GM21786 (cell line): ENCODE measurements around the gene NUCB1.
"Not testable (repeated sequence)": the region's sequence is repeated elsewhere in the genome, so short reads cannot be mapped to it uniquely, and the experiment has no call there.

ENCODE experiments used
- ATAC-seq: cut with Tn5 transposase; IDR thresholded peaks from one replicate; pipeline ENCODE4 v1.9.1; 2021; ENCODE audit not compliant: unreplicated experiment

The NUCB1 gene

DNA sequence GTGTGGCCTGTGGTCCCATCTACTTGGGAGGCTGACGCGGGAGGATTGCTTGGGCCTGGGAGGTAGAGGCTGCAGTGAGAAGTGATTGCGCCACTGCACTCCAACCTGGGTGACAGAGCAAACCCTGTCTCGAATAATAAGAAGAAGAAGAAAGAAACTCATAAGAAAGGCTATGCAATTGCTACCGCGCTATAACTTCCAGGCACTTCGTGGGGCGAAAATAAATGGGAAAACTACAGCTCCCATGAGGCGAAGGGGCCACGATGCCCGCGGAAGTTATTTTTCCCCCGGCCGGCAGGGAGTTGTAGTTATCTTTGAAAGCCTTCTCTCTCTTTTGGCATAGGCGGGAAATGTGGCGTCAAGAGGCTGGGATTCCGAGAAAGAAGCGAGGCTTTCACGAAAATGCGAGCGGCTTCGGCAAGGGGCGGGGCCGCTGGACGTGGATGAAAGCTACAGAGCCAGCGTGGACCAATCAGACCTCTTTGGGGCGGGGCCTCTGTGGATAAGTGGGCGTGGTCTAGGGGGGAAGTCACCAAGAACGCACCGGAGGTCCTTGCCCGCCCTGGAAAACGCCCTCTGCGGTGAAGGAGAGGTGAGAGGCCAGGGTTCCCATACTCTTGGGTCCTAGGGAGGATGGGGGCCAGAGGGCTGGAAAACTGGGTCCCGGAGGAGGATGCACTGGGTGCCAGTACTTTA, at the start of gene NUCB1:
TSS of gene NUCB1 (plus strand) at position 532 of the 696 bp plus-strand sequence. CDS start 485 bp downstream, outside the sequence.
- peak; percentile 82 for ATAC-seq

DNA sequence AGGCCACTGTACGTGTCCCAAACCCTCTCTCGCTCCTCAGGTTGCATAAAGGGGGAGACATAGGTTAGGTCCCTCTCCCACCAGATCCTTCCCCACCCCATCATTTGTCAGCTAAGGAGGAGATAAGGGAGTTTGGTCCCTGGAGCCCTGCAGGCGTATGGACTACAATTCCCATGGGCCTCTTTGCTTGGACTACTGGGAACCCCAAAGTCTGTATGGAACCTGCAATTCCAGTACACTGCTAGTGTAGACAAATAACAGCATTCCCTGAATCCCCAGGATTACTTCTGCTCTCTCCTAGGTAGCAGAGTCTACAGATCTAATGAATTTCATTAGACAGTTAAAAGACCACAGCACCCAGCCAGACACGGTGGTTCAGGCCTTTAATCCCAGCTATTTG, 47.8 kb upstream of the NUCB1 start:
- ATAC-seq: no peak

- no peak for ATAC-seq
Measured at GRCh38 chr19:48853483-48853882, 46.6 kb upstream of the NUCB1 start.

DNA sequence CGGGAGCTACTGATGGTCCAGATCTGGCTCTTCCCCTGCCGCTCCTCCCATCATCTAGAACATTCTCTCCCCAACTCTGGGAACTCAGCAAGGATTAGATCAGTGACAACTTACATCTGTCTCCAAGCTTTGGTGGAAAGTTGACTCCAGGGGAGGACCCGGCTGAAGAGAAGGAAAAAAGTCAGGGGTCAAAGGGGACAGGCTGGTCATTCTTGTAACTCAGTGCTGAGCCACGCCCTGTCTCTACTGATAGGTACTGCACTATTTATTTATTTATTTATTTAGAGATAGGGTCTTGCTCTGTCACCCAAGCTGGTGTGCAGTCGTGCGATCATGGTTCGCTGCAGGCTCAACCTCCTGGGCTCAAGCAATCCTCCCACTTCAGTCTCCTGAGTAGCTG, 46.0 kb upstream of the NUCB1 start:
- no peak for ATAC-seq

GRCh38 chr19:48856921-48857320, 43.2 kb upstream of the NUCB1 start:
- ATAC-seq: no peak

GRCh38 chr19:48858984-48859710, 41.0 kb upstream of the NUCB1 start:
- no peak for ATAC-seq

DNA sequence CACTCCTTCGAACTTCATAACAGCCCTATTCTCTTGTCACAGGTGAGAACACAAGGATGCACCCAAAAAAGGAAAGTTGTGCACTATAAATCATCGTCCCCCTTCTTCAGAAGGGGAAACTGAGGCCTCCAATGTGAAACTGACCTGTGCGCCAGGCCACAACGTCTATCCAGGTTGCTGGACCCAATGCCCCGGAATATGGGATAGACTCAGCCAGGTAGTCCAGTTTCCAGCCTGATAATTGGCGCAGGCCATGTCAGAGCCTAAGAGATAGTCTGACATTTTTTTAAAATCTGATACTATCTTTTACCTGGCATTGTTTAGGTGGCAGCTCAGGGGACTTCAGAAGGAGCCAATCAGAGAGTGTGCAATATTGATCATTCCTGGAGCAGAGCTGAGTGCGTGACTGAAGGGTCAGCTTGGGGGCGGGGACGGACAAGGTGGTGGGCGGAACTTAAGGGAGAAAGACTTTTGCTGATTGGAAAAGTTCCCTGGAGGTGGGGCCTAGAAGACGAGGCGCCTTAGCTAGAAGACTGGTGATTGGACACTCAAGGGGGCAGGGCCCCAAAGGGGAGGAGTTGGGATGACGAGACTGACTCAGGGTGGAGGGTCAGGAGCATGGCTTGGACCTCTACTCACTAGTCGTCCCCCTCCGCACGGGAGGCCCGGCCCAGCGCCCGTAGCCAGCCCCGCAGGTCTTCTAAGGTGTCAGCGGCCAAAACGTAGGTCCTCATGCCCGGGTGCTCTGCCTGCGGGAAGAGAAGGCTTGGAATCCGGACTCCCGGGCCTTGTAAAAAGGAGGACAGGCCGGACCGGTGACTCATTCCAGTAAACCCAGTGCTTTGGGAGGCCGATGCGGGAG, 40.2 kb upstream of the NUCB1 start:
- no peak for ATAC-seq

GRCh38 chr19:48861313-48861712, 38.8 kb upstream of the NUCB1 start:
- ATAC-seq: no peak

GRCh38 chr19:48862827-48863226, 37.3 kb upstream of the NUCB1 start:
- ATAC-seq: no peak

- ATAC-seq: no peak
Measured at GRCh38 chr19:48866692-48867091, 33.4 kb upstream of the NUCB1 start.

DNA sequence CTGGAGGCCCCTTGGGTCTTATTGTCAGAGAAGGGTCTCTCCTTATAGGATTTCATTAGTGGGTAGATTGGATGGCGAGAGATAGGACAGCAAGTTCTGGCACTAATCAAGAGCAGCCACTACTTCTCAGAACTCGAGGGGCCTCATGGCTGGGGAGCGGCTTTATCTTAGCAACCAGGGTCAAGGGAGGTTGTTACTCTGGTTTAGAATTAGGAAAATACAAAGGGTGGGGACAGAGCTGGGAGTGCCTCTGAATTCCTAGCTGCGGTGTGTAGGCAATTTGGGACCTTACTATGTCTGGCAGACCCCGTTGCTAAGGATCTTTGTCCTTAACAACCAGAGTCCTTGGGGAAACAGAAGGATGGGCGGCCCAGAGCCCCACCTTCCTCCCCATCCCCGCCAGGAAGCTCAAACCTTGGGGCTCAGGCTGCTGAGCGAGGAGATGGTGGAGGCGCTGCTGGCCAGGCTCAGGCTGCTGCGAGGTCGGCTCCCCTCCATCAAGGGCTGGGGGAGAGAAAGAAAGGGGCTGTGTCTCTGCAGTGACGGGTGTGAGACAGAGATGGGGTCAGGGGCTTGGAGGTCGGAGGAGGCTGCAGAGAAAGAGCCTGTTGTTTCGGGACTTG, 32.9 kb upstream of the NUCB1 start:
- ATAC-seq: no peak

GRCh38 chr19:48867746-48868113, 32.4 kb upstream of the NUCB1 start:
- no peak for ATAC-seq

DNA sequence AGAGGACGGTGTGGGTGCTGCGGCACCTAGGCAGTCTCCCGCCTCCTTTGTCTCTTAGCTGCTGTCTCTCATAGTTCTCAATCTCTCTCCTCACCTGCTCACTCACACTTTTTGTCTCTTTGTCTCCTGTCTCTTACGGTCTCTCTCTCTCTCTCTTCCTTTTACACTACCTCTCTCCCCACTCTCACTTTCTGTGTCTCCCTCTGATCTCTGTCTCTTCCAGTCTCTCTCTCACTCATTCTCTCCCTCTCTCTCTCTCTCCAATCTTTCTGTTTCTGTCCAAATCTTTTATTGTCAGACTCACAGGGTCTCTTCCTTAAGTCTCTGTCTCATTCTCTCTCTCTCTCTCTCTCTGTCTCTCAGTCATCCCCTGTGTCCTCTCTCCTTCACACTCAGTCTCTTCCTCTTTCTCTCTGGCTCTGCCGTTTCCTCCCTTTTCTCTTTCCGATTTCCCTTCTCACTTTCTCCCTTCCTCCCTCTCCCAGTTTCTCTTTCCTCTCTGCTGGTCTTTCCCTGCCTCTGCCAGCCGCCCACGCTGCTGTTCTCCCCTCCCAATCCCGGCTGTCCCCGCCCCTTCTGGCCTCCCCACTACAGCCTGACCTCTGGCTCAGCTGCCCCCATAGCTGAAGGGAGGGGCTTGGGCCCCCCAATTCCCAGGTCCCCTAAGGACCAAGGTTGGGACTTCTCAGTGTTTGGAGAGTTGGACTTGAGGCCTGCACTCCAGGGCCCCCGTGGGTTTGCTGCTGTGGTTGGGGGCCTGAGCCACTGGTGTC, 31.8 kb upstream of the NUCB1 start, which contains the start of gene PLEKHA4:
TSS of gene PLEKHA4 (minus strand) at position 504 of the 773 bp plus-strand sequence. CDS start 997 bp downstream, outside the sequence.
- no peak for ATAC-seq

DNA sequence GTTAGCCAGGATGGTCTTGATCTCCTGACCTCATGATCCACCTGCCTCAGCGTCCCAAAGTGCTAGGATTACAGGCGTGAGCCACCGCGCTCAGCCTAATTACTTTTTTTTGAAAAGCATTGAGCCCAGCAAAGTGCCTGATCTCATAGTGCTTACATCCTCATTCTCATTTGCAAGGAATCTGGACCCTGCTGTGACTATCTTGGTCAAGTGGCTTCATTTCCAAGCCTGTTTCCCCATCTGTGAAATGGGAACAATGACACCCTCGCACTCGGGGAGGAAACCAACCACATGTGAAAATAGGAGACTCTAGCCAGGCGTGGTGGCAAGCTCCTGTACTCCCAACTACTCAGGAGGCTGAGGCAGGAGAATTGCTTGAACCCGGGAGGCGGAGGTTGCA, 30.1 kb upstream of the NUCB1 start:
- no peak for ATAC-seq

GRCh38 chr19:48871471-48872181, 28.5 kb upstream of the NUCB1 start:
- ATAC-seq: not testable (repeated sequence)

DNA sequence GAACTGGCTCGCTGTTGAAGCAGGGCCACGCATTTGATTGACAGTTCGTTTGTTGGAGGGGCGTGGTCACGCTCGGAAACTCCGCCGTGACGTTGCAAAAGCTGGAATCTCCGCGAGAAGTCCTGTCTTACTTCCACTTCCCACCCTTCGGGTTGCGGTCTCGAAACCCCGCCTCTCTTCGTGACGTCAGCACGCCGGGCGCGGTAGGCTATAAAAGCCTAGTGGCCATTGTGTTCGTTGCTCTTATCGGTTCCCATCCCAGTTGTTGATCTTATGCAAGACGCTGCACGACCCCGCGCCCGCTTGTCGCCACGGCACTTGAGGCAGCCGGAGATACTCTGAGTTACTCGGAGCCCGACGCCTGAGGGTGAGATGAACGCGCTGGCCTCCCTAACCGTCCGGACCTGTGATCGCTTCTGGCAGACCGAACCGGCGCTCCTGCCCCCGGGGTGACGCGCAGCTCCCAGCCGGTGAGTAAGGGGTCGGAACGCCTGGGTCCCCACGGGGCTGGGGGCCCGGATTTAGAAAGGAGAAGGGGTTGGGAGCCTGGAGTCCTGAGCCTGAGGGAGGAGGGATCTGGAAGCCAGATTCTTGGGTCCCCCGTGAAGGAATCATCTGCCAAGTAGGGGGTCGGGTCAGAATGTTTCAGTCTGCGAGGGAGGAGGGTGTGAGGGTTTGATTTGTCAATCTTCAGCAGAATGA, 27.8 kb upstream of the NUCB1 start, which contains the start of gene PPP1R15A:
TSS of gene PPP1R15A (plus strand) at position 240 of the 702 bp plus-strand sequence. CDS start 813 bp downstream, outside the sequence.
- peak; percentile 37 for ATAC-seq

GRCh38 chr19:48872884-48873475, 27.1 kb upstream of the NUCB1 start:
- peak; percentile 29 for ATAC-seq

- no peak for ATAC-seq
Measured at GRCh38 chr19:48873476-48874302, 26.4 kb upstream of the NUCB1 start.
